OCI-LY1 (cell line): ENCODE results near the gene CYB5A.

ENCODE experiments used
- H2AFZ ChIP-seq: fragments of 200-600 bp; sonication (generic), shearing (Covaris generic); 2 replicates; pipeline ENCODE4 v1.6.0; 2014; ENCODE audit warnings: antibody characterized with exemption, mild to moderate bottlenecking, low read length
- H3F3A ChIP-seq: fragments of 200-600 bp; sonication (generic), shearing (Covaris generic); 2 replicates; pipeline ENCODE4 v1.6.0; 2014; ENCODE audit warnings: mild to moderate bottlenecking, antibody characterized with exemption, low read length, moderate library complexity; ENCODE audit not compliant: insufficient read depth
- H3K27ac ChIP-seq: fragments of 200-600 bp; sonication (generic); 2 replicates; pipeline ENCODE4 v1.5.1; 2014; ENCODE audit warnings: low read length, mixed run types, mild to moderate bottlenecking, low read depth; ENCODE audit not compliant: poor library complexity, severe bottlenecking
- H3K27me3 ChIP-seq: fragments of 200-600 bp; sonication (generic); 2 replicates; pipeline ENCODE4 v1.6.0; 2014; ENCODE audit warnings: antibody characterized with exemption, mild to moderate bottlenecking, low read length, moderate library complexity; ENCODE audit not compliant: insufficient read depth
- H3K36me3 ChIP-seq: fragments of 200-600 bp; sonication (generic); 2 replicates; pipeline ENCODE4 v1.6.1; 2014; ENCODE audit warnings: mild to moderate bottlenecking, antibody characterized with exemption, low read length, moderate library complexity, mixed read lengths; ENCODE audit not compliant: insufficient read depth
- H3K4me1 ChIP-seq: fragments of 200-600 bp; sonication (generic); 2 replicates; pipeline ENCODE4 v1.5.1; 2014; ENCODE audit warnings: mild to moderate bottlenecking, low read length, moderate library complexity; ENCODE audit not compliant: insufficient read depth, severe bottlenecking
- H3K4me2 ChIP-seq: fragments of 200-600 bp; sonication (generic), shearing (Covaris generic); 2 replicates; pipeline ENCODE4 v1.6.1; 2014; ENCODE audit warnings: low read length
- H3K4me3 ChIP-seq: fragments of 200-600 bp; sonication (generic); 2 replicates; pipeline ENCODE4 v1.5.1; 2014; ENCODE audit warnings: low read length, low read depth, mild to moderate bottlenecking, mixed read lengths; ENCODE audit not compliant: poor library complexity, severe bottlenecking
- H3K79me2 ChIP-seq: fragments of 200-600 bp; shearing (Covaris generic); 2 replicates; pipeline ENCODE4 v1.6.1; 2016; ENCODE audit warnings: mixed run types, low read length, mixed read lengths; ENCODE audit not compliant: insufficient read depth
- H3K9ac ChIP-seq: fragments of 200-600 bp; sonication (generic), shearing (Covaris generic); 2 replicates; pipeline ENCODE4 v1.6.1; 2014; ENCODE audit warnings: mild to moderate bottlenecking, low read length, mixed read lengths
- H3K9me2 ChIP-seq: fragments of 200-600 bp; sonication (generic), shearing (Covaris generic); 2 replicates; pipeline ENCODE4 v1.6.1; 2014; ENCODE audit warnings: low read depth, mild to moderate bottlenecking, low read length, mixed read lengths
- H3K9me3 ChIP-seq: fragments of 200-600 bp; shearing (Covaris generic); 2 replicates; pipeline ENCODE4 v1.6.1; 2014; ENCODE audit warnings: low read length, mixed read lengths
- H4K20me1 ChIP-seq: fragments of 200-600 bp; sonication (generic), shearing (Covaris generic); 2 replicates; pipeline ENCODE4 v1.6.0; 2016; ENCODE audit warnings: mild to moderate bottlenecking, low read length; ENCODE audit not compliant: insufficient read depth
- EZH2 ChIP-seq: fragments of 200-600 bp; sonication (generic), shearing (Covaris generic); IDR thresholded peaks from 2 replicates; pipeline ENCODE4 v1.8.0; 2017; ENCODE audit warnings: borderline replicate concordance, mixed run types, mild to moderate bottlenecking, antibody characterized with exemption, low read length, moderate library complexity, mixed read lengths
- TF ChIP-seq, protein P1 (sequence below): fragments of 200-600 bp; sonication (generic), shearing (Covaris generic); IDR thresholded peaks from 2 replicates; pipeline ENCODE4 v1.5.1; 2017; ENCODE audit warnings: mild to moderate bottlenecking, antibody characterized with exemption, low read length, moderate library complexity, mixed read lengths

The CYB5A gene

DNA sequence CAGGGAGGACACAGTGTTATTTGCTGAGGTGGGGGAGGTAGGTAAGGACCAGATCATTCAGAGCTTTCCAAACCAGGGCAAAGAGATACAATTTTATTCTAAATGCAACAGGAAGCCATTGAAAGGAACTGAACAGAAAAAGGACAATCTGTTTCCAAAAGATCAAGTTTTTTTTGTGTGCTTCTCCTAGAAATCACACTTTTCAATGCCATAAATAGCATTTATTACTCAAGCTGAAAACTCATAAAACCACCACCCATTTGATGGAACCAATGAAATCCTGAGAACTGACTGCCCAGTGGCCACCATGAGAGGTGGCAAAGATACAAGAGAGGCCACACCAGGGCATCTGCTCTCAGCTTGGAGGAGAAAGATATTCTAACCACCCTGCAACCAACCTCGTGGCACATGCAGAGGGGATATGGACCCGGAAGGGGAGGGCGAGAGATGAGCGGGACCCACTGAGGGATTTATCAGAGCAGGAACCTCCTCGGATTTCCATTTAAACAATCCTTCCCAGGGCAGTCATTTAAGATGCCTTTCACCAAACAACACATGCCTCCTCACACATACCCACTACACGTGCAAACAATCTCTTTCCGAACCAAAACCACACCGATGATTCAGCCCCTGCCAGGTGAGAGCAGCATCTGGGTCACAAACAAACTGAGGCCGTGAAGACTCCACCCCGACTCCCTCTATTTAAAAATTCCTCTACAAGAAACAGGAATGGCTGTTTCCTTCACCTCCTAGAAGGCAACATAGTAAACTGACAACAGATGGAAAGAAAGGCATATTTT is 8.8 kb downstream of the CYB5A start:
- 0 out of 2 replicates have a peak, but pooled peaks cover 8% of the 10 kb centered on the region for H3F3A ChIP-seq
- H2AFZ ChIP-seq, result no peak overlapping the region
- H3K9me3 ChIP-seq, result no peaks in the 10 kb centered on the region
- H3K9ac ChIP-seq, result peak overlapping the region; percentile 36
- H3K9me2 ChIP-seq, result no peaks in the 10 kb centered on the region
- H3K36me3 ChIP-seq, result peaks cover 7% of the 10 kb centered on the region
- peak overlapping the region; percentile 41 for H3K4me2 ChIP-seq
- H3K4me1 ChIP-seq, result peaks cover 71% of the 10 kb centered on the region
- peak overlapping the region; percentile 14 for H3K4me3 ChIP-seq
- peaks cover 33% of the 10 kb centered on the region for H3K79me2 ChIP-seq
- H3K27me3 ChIP-seq, result no peaks in the 10 kb centered on the region
- no peak for TF ChIP-seq EZH2
- TF ChIP-seq, protein P1, sequence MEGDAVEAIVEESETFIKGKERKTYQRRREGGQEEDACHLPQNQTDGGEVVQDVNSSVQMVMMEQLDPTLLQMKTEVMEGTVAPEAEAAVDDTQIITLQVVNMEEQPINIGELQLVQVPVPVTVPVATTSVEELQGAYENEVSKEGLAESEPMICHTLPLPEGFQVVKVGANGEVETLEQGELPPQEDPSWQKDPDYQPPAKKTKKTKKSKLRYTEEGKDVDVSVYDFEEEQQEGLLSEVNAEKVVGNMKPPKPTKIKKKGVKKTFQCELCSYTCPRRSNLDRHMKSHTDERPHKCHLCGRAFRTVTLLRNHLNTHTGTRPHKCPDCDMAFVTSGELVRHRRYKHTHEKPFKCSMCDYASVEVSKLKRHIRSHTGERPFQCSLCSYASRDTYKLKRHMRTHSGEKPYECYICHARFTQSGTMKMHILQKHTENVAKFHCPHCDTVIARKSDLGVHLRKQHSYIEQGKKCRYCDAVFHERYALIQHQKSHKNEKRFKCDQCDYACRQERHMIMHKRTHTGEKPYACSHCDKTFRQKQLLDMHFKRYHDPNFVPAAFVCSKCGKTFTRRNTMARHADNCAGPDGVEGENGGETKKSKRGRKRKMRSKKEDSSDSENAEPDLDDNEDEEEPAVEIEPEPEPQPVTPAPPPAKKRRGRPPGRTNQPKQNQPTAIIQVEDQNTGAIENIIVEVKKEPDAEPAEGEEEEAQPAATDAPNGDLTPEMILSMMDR, result no peak
- H3K27ac ChIP-seq, result peak overlapping the region; percentile 95
- no peaks in the 10 kb centered on the region for H4K20me1 ChIP-seq

DNA sequence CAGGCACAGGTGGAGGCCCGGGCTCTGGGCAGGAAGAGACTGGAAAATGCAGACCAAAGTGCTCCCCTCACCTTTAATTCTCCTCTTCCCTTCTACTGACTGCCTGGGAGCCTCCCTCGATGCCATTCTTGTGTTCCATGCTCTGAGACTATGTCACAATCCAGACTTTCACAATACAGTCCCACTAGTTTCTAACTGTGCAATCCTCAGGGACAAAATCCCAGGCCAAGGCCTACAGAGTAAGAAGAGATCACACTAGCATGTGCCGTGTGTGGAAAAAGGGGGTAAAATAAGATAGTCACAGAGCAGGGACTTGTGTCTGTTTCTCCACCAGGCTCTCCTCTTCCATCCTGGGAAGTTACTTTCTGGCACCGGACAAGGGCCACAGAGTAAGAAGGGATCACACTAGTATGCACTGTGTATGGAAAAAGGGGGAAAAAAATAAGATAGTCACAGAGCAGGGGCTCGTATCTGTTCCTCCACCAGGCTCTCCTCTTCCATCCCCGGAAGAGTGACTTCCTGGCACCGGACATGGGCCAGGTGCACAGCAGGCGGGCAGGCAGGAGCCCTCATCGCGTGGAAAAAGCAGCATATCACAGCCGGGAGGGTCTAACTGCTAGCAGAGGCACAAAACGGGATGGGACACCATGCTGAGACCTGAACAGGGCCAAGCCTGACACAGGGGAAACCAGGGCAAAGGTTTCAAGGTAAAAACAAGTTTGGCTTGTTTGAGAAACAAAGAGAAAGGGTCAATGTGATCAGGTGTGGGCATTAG is 9.6 kb downstream of the CYB5A start:
- Histone ChIP-seq H3K36me3 (peaks cover 15% of the 10 kb centered on the region), H3K4me1 (peaks cover 63% of the 10 kb centered on the region), H3K9me3 (no peaks in the 10 kb centered on the region; the same call in 1 of the 2 replicates), H4K20me1 (no peaks in the 10 kb centered on the region), H3K9me2 (no peaks in the 10 kb centered on the region), H3K27me3 (no peaks in the 10 kb centered on the region), H3K4me2 (peak overlapping the region; percentile 41; the same call in 1 of the 2 replicates), H3K4me3 (peak overlapping the region; percentile 14), H3F3A (0 out of 2 replicates have a peak, but pooled peaks cover under 1% of the 10 kb centered on the region), H3K9ac (peak overlapping the region; percentile 36), H2AFZ (no peak overlapping the region), H3K27ac (peak overlapping the region; percentile 95), H3K79me2 (peaks cover 33% of the 10 kb centered on the region)
- TF ChIP-seq EZH2, result no peak
- TF ChIP-seq, protein P1, result no peak

DNA sequence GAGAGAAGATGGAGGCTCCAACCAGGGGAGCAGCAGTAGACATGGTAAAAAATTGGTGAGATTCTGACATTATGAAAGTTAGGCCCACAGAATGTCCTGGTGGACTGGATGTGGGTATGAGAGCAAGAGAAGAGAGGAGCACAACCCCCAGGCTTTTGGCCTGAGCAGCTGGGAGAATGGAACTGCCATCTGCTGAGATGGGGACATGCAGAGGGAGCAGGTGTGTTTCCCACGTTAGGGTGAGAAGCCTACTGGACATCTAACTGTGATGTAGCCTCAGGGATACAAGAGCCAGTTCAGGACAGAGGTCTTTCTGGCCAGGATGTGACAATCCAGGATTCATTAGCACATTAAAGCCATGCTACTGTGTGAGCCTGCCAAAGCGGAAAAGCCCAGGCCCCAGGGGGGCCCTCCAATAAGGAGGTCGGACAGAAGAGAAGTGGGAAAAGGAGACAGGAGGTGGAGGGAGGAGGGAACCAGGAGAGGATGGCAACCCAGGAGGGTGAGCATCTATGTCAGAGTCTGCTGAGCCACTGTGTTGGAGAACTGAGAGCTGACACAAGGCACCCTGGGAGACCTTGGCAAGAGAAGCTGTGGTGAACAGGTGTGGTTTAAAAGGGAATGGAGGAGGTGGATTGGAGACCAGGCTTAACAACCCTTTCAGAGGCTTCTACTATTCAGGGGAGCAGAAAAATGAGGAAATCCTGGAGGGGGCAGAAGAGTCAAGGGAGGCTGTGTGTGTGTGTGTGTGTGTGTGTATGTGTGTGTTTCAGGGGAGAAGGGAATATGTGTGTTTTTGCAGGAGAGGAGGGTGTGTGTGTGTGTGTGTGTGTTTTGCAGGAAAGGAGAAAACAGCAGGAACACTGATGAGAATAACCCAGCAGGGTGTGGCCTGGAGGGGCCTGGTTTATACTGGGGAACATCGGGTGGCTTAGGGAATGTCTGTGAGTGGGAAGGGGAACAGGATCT is 10.5 kb downstream of the CYB5A start:
- Histone ChIP-seq H3K36me3 (peaks cover 22% of the 10 kb centered on the region), H3K27me3 (no peaks in the 10 kb centered on the region), H3K9me3 (no peaks in the 10 kb centered on the region; the same call in 1 of the 2 replicates), H3K9ac (no peak overlapping the region; the same call in 1 of the 2 replicates), H3K4me3 (no peak overlapping the region), H3K4me2 (no peak overlapping the region), H3K79me2 (peaks cover 29% of the 10 kb centered on the region), H4K20me1 (no peaks in the 10 kb centered on the region), H3K27ac (peak overlapping the region; percentile 95), H3K4me1 (peaks cover 54% of the 10 kb centered on the region), H2AFZ (no peak overlapping the region), H3K9me2 (no peaks in the 10 kb centered on the region), H3F3A (no peaks in the 10 kb centered on the region)
- no peak for TF ChIP-seq EZH2
- TF ChIP-seq, protein P1, result no peak
